HL-60 (cell line): Measurements from ENCODE around the gene GHDC.

Experiments
- GABPA ChIP-seq: IDR thresholded peaks from 2 replicates; pipeline ENCODE4 v1.6.1; 2012; ENCODE audit warnings: low read depth
- REST ChIP-seq: IDR thresholded peaks from 2 replicates; pipeline ENCODE4 v1.6.1; 2012; ENCODE audit warnings: low read depth; ENCODE audit not compliant: insufficient replicate concordance

DNA sequence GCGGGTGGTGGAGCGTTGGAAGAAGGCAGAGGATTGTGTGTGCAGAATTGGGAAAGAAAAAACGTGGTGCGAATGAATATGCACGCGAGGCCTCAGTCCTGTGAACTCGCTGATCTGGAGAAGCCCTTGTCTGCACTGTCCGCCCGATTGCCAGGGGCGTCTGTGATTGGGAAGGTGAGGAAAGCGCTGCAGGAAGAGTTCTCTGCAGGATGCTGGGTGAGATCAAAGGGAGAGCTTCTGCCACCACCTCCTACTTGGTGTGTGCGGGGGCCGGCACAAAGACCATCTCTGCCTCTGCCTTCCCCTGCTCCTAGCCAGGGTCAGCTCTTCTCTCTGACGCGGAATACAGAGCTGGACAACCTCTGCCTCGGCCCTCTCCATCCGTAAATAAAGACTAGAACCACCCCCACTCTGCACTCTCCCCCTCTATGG is 38.7 kb downstream of the GHDC start:
- TF ChIP-seq REST: no peak
- TF ChIP-seq GABPA: no peak
